HG02759 (cell line): Measurements from ENCODE around the gene TMEM185A.
"Not testable (repeated sequence)": the region's sequence is repeated elsewhere in the genome, so short reads cannot be mapped to it uniquely, and the experiment has no call there.

ENCODE experiments used
- ATAC-seq: cut with Tn5 transposase; IDR thresholded peaks from one replicate; pipeline ENCODE4 v1.9.1; 2021; ENCODE audit warnings: mild to moderate bottlenecking, moderate library complexity; ENCODE audit not compliant: unreplicated experiment

TMEM185A gene

DNA sequence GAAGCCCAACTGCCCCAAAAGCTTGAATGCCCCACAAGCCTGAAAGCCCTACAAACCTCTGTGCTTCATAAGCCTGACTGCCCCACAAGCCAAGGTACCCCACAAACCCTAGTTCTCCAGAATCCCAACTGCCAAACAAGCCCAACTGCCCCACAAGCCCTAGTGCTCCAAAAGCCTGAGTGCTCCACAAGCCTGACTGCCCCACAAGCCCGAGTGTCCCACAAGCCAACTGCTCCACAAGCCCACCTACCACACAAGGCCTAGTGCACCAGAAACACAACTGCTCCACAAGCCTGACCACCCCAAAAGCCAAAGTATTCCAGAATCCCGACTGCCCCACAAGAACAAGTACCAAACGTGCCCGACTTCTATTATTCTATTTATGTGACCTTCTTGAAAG, 68.2 kb downstream of the TMEM185A start:
- no peak for ATAC-seq

DNA sequence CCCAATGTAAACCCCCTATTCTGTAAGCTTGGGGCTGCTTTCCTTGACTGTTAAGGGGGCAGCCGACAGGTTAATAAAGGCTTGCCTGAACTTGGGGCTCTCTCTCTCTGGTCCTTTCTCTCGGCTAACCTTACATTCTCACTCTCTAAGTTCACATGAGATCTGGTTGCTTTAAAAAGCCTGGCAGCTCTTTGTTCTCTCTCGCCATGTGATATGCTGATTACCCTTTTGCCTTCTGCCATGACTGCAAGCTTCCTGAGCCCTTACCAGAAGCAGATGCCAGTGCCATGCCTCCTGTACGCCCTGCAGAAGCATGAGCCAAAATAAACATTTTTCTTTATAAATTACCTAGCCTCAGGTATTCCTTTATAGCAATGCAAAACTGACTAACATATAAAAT, 76.3 kb downstream of the TMEM185A start:
- not testable (repeated sequence) for ATAC-seq

DNA sequence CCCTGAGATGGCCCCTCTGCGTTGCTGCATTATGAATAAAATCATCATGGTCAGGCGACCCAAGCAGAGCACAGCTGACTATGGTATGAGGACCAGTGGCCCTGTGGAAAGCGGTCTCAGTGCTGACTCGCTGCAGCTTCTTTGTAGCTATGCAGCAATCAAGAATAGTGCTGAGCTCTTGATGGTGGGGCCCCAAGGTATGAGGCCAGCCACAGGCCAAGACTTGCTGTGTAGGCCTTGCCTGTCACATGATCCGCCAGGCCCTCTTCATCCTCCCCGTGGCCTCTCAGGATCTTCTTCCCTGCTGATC, 79.7 kb downstream of the TMEM185A start:
- ATAC-seq: not testable (repeated sequence)

DNA sequence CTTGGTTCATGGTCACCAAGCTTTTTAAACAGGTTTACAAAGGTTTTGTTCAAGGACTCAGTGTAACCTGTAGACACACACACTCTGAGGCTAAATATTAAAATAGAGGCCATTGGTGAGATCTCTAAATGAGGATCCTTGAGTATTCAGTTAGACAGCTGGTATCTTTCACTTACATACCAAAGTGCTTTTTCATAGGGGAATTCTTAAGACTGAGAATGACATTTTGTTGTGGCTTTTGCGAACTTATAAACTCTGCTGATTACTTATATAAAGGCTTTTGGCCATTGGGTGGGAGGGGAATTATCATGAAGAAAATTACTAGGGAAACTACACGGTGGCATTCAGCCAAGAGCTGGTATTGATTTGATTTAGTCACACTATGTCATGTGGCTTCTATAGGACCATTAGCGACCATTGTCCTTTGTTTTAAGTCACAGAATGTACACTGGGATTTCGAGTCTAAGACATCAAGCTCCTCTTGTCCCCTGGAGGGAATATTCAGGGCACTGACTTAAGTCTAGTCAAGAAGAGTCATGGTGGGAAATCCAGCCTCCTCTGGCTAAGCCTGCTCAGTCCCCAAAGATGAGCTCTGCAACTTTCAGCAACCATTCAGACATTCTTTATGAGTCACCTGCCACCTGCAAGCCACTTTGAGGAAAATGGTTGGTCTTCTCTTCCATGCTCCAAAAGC, 80.2 kb downstream of the TMEM185A start:
- peak; percentile 51 for ATAC-seq

DNA sequence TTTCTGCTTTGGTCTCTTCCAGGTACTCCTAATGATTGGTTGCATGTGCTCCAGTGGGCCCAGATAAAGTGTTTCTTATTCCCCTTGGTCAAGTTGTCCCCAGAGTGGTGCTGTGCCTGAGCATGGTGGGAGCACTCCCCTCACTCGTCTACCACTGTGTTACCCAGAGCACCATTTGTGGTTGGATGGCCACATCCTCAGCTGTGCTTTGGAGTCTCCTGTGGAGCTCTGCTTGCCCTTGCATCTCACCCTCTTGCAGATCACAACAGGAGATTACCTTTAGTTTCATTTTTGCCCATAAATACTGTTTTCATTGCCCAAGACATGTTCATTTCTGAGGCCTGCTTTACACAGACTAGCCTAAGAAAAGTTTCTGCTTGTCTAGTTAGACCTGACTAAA, 81.1 kb downstream of the TMEM185A start:
- not testable (repeated sequence) for ATAC-seq

DNA sequence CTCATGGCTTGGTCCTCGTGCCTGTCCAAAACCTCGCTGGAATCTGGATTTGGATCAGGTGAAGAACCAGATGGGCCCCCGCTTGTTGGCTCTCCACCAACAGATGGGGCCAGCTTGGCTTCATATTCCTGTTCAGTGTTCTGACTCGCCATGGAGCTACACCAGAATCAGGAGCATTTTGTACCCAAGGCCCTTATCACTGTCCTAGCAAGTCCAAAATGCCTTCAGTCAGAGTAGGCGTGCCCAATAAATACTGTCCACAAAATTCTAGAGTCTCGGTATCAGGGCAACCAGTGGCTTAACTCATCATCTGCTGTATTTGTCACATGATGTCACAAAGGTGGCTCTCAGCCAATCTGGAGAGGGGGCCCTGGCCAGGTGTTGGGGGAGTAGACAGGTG, 81.9 kb downstream of the TMEM185A start, which contains the start of gene HSFX3:
HSFX3 (minus strand) TSS at position 224 of the 400 bp plus-strand sequence; CDS start at position 152, 72 bp downstream.
- not testable (repeated sequence) for ATAC-seq

DNA sequence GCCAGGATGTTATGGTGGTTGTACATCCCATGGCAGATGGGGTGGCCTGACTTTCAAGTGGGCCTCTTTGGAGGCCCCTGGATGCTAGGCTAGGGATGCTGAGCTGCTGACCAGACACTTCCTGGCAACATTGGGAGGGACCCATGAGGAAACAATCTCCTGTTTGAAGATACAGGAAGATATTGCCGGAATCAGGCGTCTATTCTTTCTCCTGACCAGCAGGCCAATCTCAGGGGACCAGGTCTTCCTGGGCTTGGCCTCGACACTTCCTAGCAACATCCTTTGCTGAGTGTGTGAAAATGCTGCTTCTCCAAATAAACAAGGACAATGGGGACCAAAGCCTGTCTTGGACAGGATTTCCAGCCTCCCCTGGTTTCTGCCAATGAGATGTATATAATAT, 83.8 kb downstream of the TMEM185A start:
- ATAC-seq: not testable (repeated sequence)

DNA sequence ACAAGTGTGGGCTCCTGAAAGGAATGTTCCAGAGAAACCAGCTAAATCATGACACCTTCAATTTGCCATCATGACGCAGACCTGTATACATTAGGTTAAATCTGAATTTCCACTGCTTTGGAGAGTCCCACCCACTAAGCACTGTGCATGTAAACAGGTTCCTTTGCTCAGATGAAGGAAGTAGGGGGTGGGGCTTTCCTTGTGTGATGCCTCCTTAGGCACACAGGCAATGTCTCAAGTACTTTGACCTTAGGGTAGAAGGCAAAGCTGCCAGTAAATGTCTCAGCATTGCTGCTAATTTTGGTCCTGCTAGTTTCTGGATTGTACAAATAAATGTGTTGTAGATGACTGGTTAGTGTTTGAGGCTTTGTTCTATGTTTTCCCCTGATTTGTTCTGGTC, 84.6 kb downstream of the TMEM185A start:
- ATAC-seq: not testable (repeated sequence)
